GM04504 (cell line): ENCODE measurements around the gene NAT16.
"Not testable (repeated sequence)": the region's sequence is repeated elsewhere in the genome, so short reads cannot be mapped to it uniquely, and the experiment has no call there.

ENCODE experiments used
- DNase-seq: peaks from one replicate; pipeline ENCODE4 v3.0.0-alpha.2; 2012; ENCODE audit warnings: low read depth

The NAT16 gene

GRCh38 chr7:101156866-101157589, 23.1 kb downstream of the NAT16 start:
- no peak for DNase-seq

GRCh38 chr7:101156277-101156676, 23.8 kb downstream of the NAT16 start:
- no peak for DNase-seq

- DNase-seq = no peak
Observed at GRCh38 chr7:101155303-101155702, 24.8 kb downstream of the NAT16 start.

- DNase-seq = no peak
Observed at GRCh38 chr7:101154693-101155102, 25.4 kb downstream of the NAT16 start.

GRCh38 chr7:101153969-101154692, 26.0 kb downstream of the NAT16 start, which contains the start of gene AP1S1:
AP1S1 (plus strand) TSS chr7:101154476; CDS start chr7:101154515, 39 bp downstream.
- peak; percentile 86 for DNase-seq

GRCh38 chr7:101151908-101152651, 28.0 kb downstream of the NAT16 start:
- DNase-seq = no peak

- no peak for DNase-seq
Observed at GRCh38 chr7:101140746-101141382, 39.2 kb downstream of the NAT16 start.

- no peak for DNase-seq
Observed at GRCh38 chr7:101140339-101140699, 39.8 kb downstream of the NAT16 start.

- DNase-seq = peak; percentile 95
Observed at GRCh38 chr7:101138213-101138870, 41.8 kb downstream of the NAT16 start.

- no peak for DNase-seq
Observed at GRCh38 chr7:101137651-101138212, 42.4 kb downstream of the NAT16 start.

GRCh38 chr7:101134399-101134980, 45.6 kb downstream of the NAT16 start:
- no peak for DNase-seq

- DNase-seq = no peak
Observed at GRCh38 chr7:101133621-101134398, 46.3 kb downstream of the NAT16 start.

GRCh38 chr7:101132626-101133600, 47.2 kb downstream of the NAT16 start:
- not testable (repeated sequence) for DNase-seq

GRCh38 chr7:101129603-101130117, 50.4 kb downstream of the NAT16 start:
- DNase-seq = no peak

- DNase-seq = no peak
Observed at GRCh38 chr7:101128040-101128834, 51.9 kb downstream of the NAT16 start.

- no peak for DNase-seq
Observed at GRCh38 chr7:101127460-101128039, 52.5 kb downstream of the NAT16 start.

GRCh38 chr7:101126651-101127459, 53.2 kb downstream of the NAT16 start, which contains the start of gene SERPINE1:
SERPINE1 (plus strand) TSS chr7:101127104; CDS start chr7:101128394, 1,290 bp downstream.
- DNase-seq = peak; percentile 99
